GM23248 (cell line): ENCODE data around the gene TMEM143.
"Not testable (repeated sequence)": the region's sequence is repeated elsewhere in the genome, so short reads cannot be mapped to it uniquely, and the experiment has no call there.

ENCODE experiments used
- EZH2 ChIP-seq: fragments of 200-600 bp; sonication (generic); IDR thresholded peaks from 2 replicates; pipeline ENCODE4 v1.6.1; 2018; ENCODE audit warnings: antibody characterized with exemption, mild to moderate bottlenecking; ENCODE audit not compliant: insufficient read depth, poor library complexity, severe bottlenecking
- EZH2phosphoT487 ChIP-seq: fragments of 200-600 bp; sonication (generic); IDR thresholded peaks from 2 replicates; pipeline ENCODE4 v1.6.1; 2018; ENCODE audit warnings: antibody characterized with exemption, moderate library complexity, mild to moderate bottlenecking, low read depth; ENCODE audit not compliant: insufficient read depth

DNA sequence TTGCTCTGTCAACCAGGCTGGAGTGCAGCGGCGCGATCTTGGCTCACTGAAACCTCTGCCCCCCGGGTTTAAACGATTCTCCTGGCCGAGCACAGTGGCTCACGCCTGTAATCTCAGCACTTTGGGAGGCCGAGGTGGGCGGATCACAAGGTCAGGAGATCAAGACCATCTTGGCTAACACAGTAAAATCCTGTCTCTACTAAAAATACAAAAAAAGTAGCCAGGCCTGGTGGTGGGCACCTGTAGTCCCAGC lies 46.1 kb downstream of the TMEM143 start:
- TF ChIP-seq EZH2, EZH2phosphoT487: not testable (repeated sequence)
